ENCODE data around the gene RLF.

RLF gene

DNA sequence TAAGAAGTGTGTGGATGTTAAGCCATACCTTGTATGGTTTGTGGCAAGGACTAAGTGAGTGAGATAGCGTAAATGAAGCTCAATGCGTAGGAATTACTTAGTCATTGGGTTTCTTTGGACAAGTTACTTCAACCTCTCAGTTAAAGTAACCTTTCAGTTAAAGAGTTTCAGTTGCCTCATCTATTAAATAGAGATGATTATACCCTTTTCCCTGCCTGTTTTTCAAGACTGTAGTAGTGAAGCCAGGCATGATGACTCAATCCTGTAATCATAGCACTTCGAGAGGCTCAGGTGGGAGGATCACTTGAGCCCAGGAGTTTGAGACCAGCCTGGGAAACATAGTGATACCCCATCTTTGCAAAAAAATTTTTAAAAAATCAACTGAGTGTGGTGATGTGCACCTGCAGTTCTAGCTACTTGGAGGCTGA is 103.2 kb downstream of the RLF start:
- H3K27ac Mint-ChIP-seq = peak overlapping the region; percentile 90
- ATAC-seq = peak; percentile 97
- H3K27me3 Mint-ChIP-seq = no peaks in the 10 kb centered on the region
- peak overlapping the region; percentile 61 for H3K4me3 Mint-ChIP-seq
- peaks cover 66% of the 10 kb centered on the region for H3K4me1 Mint-ChIP-seq
- DNase-seq = peak; percentile 22
- H3K9me3 Mint-ChIP-seq = no peaks in the 10 kb centered on the region
- peaks cover 71% of the 10 kb centered on the region for H3K36me3 Mint-ChIP-seq (ENCODE audit: low read depth)

DNA sequence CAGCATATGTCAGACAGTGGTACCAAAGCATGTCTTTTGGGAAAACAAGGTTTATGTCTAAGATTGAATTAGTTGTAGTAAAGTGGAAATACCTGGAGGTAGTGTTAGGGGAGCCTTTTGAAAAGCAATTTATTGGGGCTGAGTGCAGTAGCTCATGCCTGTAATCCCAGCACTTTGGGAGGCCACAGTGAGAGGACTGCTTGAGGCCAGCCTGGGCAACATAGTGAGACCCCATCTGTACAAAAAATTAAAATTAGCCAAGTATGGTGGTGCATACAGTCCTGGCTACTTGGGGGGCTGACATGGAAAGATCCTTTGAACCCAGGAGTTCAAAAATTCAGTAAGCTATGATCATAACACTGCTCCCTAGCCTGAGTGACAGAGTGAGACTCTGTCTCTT is 104.1 kb downstream of the RLF start:
- H3K4me3 Mint-ChIP-seq = no peak overlapping the region
- DNase-seq (no peak), ATAC-seq (no peak)
- no peaks in the 10 kb centered on the region for H3K27me3 Mint-ChIP-seq
- H3K4me1 Mint-ChIP-seq = peaks cover 66% of the 10 kb centered on the region
- peaks cover 73% of the 10 kb centered on the region for H3K36me3 Mint-ChIP-seq (ENCODE audit: low read depth)
- H3K27ac Mint-ChIP-seq = no peak overlapping the region
- no peaks in the 10 kb centered on the region for H3K9me3 Mint-ChIP-seq

DNA sequence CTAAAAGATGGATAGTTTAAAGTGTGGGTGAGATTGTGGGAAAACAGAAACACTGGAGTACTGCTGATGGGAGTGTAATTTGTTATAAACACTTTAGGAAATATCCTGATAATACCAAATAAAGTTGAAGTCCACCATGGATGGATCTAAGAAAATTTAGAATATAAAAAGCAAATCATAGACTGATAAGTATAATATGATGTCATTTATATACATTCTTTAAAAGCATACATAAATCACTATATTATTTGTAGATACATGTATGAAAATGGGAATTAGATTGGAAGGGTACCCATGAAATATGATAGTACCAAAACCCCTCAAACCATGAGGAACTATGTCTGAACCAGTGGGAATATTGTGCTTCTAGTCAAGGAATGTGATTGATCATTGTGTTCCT is 104.7 kb downstream of the RLF start:
- H3K27me3 Mint-ChIP-seq = no peaks in the 10 kb centered on the region
- ATAC-seq = no peak
- H3K9me3 Mint-ChIP-seq = no peaks in the 10 kb centered on the region
- peaks cover 66% of the 10 kb centered on the region for H3K4me1 Mint-ChIP-seq
- no peak for DNase-seq
- H3K36me3 Mint-ChIP-seq (ENCODE audit: low read depth) = peaks cover 73% of the 10 kb centered on the region
- no peak overlapping the region for H3K4me3 Mint-ChIP-seq
- no peak overlapping the region for H3K27ac Mint-ChIP-seq

DNA sequence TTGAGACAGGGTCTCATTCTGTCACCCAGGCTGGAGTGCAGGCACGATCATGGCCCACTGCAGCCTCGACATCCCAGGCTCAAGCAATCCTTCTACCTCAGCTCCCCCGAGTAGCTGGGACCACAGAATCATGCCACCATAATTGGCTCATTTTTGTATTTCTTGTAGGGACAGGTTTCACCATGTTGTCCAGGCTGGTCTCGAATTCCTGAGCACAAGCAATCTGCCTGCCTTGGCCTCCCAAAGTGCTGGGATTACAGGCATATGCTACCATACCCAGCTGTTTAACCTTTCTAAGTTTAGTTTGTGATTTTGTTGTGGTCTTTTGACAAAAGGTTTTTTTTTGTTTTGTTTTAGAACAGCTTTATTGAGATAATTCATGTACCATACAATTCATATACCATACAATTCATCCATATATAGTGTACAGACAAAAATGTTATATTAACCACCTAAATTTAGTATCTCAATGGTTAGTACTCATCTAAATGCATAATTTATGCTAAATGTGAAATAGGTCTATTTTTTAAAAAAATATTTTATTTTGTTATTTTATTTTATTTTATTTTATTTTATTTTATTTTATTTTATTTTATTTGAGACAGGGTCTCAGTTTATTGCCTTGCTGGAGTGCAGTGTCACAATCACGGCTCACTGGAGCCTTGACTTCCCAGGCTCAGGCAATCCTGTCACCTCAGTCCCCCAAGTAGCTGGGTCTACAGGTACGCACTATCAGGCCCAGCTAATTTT is 105.8 kb downstream of the RLF start:
- no peaks in the 10 kb centered on the region for H3K9me3 Mint-ChIP-seq
- peaks cover 72% of the 10 kb centered on the region for H3K36me3 Mint-ChIP-seq (ENCODE audit: low read depth)
- DNase-seq = no peak
- no peak overlapping the region for H3K27ac Mint-ChIP-seq
- peaks cover 64% of the 10 kb centered on the region for H3K4me1 Mint-ChIP-seq
- H3K4me3 Mint-ChIP-seq = no peak overlapping the region
- no peaks in the 10 kb centered on the region for H3K27me3 Mint-ChIP-seq
- ATAC-seq = no peak

DNA sequence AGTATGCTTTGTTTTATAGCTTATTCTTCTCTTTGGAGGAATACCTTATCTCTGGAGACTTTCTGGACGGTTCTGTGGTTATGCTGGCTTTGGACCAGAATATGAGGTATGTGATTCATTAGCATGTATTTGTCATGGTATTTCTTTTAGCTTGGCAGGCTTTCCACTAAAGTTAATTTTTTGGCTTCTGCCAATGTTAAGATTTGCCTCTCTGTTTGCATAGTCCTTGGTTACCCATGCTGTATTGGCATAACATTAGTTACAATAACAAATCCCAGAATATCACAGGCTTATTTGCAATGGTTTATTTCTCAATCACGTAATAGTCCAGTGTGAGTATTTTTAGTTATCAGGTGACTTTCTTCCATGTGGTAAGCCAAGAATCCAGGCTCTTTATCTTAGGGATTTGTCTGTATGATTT is 106.6 kb downstream of the RLF start:
- H3K4me3 Mint-ChIP-seq = no peak overlapping the region
- DNase-seq (no peak), ATAC-seq (no peak)
- no peaks in the 10 kb centered on the region for H3K9me3 Mint-ChIP-seq
- peaks cover 63% of the 10 kb centered on the region for H3K4me1 Mint-ChIP-seq
- peaks cover 72% of the 10 kb centered on the region for H3K36me3 Mint-ChIP-seq (ENCODE audit: low read depth)
- no peak overlapping the region for H3K27ac Mint-ChIP-seq
- no peaks in the 10 kb centered on the region for H3K27me3 Mint-ChIP-seq

DNA sequence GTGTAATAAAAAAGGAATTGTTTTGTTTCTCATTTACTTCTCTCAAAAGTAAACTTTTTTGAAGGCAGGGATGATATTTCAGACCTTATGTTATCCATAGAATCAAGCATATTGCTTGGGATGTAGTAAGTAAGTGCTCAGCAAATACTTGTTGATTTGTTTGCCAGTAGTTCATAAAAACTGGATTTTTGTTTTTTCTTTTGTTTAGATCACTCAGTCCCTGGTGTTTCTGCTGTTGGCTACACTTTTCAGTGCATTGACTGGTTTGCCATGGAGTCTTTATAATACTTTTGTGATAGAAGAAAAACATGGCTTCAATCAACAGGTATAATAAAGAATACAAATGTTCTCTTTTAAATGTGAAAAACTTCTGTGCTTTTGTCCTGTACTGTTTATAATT is 107.0 kb downstream of the RLF start:
- ATAC-seq (no peak), DNase-seq (no peak)
- Mint-ChIP-seq H3K36me3 (ENCODE audit: low read depth) (peaks cover 72% of the 10 kb centered on the region), H3K27ac (no peak overlapping the region), H3K4me3 (no peak overlapping the region), H3K27me3 (no peaks in the 10 kb centered on the region), H3K9me3 (no peaks in the 10 kb centered on the region), H3K4me1 (peaks cover 59% of the 10 kb centered on the region)

DNA sequence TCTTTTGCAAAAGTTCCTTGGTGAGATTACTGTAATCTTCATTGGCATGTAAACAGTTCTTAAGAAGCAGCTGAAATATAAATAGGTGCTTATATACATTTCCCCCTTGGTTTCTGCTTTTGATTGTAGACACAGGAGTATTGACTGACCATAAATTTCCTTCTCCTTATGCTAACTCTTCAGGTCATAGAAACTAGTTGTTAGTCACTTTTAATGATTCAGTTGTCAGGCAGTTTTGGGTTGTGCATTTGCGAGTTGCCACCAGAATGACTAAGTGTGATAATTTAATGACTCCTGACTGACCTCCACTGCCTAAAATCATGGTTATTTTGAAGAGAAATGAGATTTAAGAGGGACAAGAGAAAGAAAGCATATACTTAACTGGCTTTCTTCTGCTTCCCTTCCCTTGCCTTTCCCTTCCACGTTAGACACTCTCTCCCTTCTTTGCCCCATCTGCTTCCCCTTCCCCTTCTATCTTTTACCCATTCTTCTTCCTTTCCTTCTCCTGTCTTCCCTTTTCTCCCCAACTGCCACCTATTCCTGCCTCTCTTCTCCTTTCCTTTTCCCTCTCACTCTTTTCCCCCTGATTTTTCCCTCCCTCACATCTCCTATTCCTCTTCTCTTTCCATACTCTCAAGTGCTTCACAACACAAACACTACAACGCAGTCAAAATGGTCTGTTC is 109.1 kb downstream of the RLF start:
- peaks cover 70% of the 10 kb centered on the region for H3K36me3 Mint-ChIP-seq (ENCODE audit: low read depth)
- peak overlapping the region; percentile 75 for H3K27ac Mint-ChIP-seq
- peak overlapping the region; percentile 27 for H3K4me3 Mint-ChIP-seq
- H3K27me3 Mint-ChIP-seq = no peaks in the 10 kb centered on the region
- DNase-seq (no peak), ATAC-seq (peak; percentile 95)
- H3K4me1 Mint-ChIP-seq = peaks cover 38% of the 10 kb centered on the region
- no peaks in the 10 kb centered on the region for H3K9me3 Mint-ChIP-seq

DNA sequence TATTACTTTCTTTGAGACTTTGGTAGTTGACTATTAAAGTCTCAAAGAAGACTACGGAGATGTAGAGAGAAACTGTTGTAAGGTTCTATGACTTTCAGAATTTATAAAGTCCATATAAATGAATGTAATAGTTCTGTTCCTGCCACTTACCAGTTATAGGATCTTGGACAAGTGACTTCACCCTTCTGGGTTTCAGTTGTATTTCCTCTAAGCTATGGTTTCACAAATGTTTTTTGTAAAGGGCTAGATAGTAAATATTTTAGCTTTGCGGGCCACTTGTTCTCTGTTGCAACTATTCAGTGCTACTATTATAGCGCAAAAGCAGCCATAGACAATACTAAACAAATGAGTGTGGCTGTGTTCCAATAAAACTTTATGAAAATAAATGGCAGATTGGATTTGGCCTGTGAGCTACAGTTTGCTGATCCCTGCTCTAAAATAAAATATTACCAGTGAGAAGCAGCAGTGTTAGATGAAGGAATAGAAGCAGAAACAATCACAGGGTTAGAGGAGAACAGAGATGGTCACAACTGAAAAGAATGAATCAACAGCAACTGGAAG is 111.5 kb downstream of the RLF start:
- H3K4me1 Mint-ChIP-seq = peaks cover 24% of the 10 kb centered on the region
- H3K27ac Mint-ChIP-seq = no peak overlapping the region
- DNase-seq (no peak), ATAC-seq (no peak)
- no peaks in the 10 kb centered on the region for H3K9me3 Mint-ChIP-seq
- H3K36me3 Mint-ChIP-seq (ENCODE audit: low read depth) = peaks cover 63% of the 10 kb centered on the region
- H3K4me3 Mint-ChIP-seq = no peak overlapping the region
- no peaks in the 10 kb centered on the region for H3K27me3 Mint-ChIP-seq

DNA sequence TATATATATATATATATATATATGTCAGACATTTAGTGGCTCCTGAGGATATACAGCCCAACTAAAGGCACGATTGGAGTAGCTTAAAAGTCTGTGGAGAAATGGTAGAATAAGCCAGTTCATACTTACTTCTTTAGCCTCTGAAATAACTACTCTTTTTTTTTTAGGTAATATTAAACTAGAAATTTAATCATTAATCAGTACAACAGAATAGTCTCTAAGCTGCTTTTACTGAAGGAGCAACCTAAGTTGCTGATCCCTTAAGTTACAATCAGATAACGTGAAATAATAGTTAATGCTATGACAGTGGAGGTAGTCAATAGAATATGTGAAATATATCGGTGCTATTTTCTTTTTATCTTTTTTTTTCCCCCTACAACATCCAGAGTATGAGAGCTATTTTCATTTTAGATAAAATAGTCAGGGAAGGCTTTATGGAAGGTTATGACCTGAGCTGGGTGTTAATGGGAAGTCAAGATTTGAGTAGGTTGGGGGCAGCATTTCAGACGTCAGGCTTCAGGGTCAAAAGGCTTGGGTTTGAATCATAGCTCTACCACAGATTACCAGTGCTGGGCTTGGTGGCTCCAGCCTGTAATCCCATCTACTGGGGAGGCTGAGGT is 112.5 kb downstream of the RLF start:
- no peak overlapping the region for H3K27ac Mint-ChIP-seq
- H3K27me3 Mint-ChIP-seq = no peaks in the 10 kb centered on the region
- no peak overlapping the region for H3K4me3 Mint-ChIP-seq
- ATAC-seq = no peak
- peaks cover 58% of the 10 kb centered on the region for H3K36me3 Mint-ChIP-seq (ENCODE audit: low read depth)
- H3K4me1 Mint-ChIP-seq = peaks cover 23% of the 10 kb centered on the region
- no peaks in the 10 kb centered on the region for H3K9me3 Mint-ChIP-seq
- no peak for DNase-seq

DNA sequence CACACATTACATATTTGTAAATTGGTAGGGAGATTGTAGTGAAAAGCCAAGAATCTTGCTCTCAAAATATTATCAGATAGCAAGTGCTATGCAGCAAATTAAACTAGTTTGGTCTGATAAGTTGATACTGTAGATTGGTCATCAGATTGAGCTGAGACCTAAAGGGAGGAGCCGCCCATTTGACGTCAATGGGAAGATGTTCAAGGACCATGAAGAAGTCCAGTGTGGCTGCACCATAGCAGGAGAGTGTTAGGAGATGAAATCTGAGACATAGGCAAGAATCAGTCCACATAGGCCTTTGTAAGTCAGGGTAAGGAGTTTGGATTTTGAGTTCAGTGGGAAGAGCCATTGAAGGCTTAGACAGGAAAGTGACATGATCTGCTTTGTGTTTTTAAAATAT is 113.1 kb downstream of the RLF start:
- Mint-ChIP-seq H3K36me3 (ENCODE audit: low read depth) (peaks cover 61% of the 10 kb centered on the region), H3K27ac (no peak overlapping the region), H3K4me1 (peaks cover 23% of the 10 kb centered on the region), H3K4me3 (no peak overlapping the region), H3K9me3 (no peaks in the 10 kb centered on the region), H3K27me3 (no peaks in the 10 kb centered on the region)
- ATAC-seq (no peak), DNase-seq (no peak)

DNA sequence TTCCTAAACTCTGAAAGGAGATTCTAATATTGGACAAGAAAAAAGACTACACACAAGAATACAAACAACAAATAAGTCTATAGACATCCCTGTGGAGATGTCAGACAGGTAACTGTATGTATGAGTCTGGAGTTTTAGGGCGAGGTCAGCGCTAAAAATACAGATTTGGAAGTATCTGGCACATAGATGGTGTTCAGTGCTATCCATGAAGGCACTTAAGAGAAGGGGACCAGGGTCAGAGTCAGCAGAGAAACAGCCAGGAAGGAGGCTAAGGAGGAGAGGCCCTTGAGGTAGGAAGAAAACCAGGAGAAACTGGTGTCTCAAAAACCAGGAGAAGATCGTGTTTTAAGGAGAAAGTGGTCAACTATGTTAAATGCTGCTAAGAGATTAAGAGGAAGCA is 114.9 kb downstream of the RLF start:
- Mint-ChIP-seq H3K27me3 (no peaks in the 10 kb centered on the region), H3K27ac (peak overlapping the region; percentile 33), H3K4me3 (no peak overlapping the region), H3K36me3 (ENCODE audit: low read depth) (peaks cover 55% of the 10 kb centered on the region), H3K9me3 (no peaks in the 10 kb centered on the region), H3K4me1 (peaks cover 7% of the 10 kb centered on the region)
- DNase-seq = no peak
- ATAC-seq = no peak

DNA sequence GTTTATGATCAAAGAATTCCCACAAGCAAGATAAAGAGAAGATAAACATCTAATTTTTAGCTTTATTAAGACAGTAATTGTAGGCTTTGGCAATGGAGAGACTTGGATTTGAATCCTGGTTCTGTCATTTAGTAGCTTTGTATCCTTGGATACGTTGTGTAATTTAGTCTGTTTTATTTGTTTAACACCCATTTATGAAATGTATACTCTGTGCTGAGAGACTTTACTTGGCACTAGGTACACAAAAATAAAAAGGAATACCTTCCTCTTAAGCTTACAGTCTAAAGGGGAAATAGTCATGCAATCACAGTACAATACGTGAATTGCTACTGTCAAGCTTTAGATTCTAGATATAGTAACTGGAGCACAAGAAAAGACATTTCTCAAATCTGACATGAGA is 120.7 kb downstream of the RLF start:
- Mint-ChIP-seq H3K27ac (peak overlapping the region; percentile 59), H3K4me3 (no peak overlapping the region), H3K27me3 (no peaks in the 10 kb centered on the region), H3K36me3 (ENCODE audit: low read depth) (peaks cover 37% of the 10 kb centered on the region), H3K9me3 (no peaks in the 10 kb centered on the region), H3K4me1 (no peaks in the 10 kb centered on the region)
- DNase-seq = no peak
- ATAC-seq = no peak
